Omental fat pad (tissue), 4 donors: ENCODE measurements around the gene CTXN1. TPM values are rescaled to one million over a fixed set of nuclear protein-coding genes. Genes with fewer than 3 reads are reported as not detected.

Experiments used
- ATAC-seq: fragments of 150-250 bp; one replicate; pipeline ENCODE4 v1.9.1; 2016; ENCODE audit warnings: mild to moderate bottlenecking, moderate library complexity; ENCODE audit not compliant: low FRiP score
- DNase-seq: peaks from one replicate; pipeline ENCODE4 v3.0.0-alpha.2; 2019; ENCODE audit warnings: low spot score
- CTCF ChIP-seq, 3 donors: fragments of 450-650 bp; IDR thresholded peaks; one replicate each; pipeline ENCODE4 v1.5.1; 2016 to 2017; ENCODE audit warnings: antibody characterized with exemption in 3 of 3, mild to moderate bottlenecking in 3 of 3, moderate library complexity in 2 of 3
- total RNA-seq, 4 donors: library from RNA; depleted of rRNA; stranded (reverse); fragments of >200 nt; gene quantifications; one replicate each; pipeline ENCODE4 v1.1.0, GENCODE V29; 2016

The CTXN1 gene
- total RNA-seq, 4 donors from 2014 or later: 1.6 to 3.7 (median 2.0) TPM; not detected in 1

GRCh38 chr19:7915250-7916102, 10.5 kb downstream of the CTXN1 start:
- DNase-seq: no peak
- no peak for TF ChIP-seq CTCF (IDR thresholded peaks at IDR 0.05)

GRCh38 chr19:7914598-7915045, 11.3 kb downstream of the CTXN1 start, which contains the start of gene TGFBR3L:
Gene TGFBR3L (plus strand): TSS chr19:7914830.
- DNase-seq (no peak), ATAC-seq (no peak)
- TF ChIP-seq CTCF (IDR thresholded peaks at IDR 0.05): no peak

More at GRCh38 chr19:7915250-7916102, 10.5 kb downstream of the CTXN1 start:
- ATAC-seq: no peak

- no peak for DNase-seq
- ATAC-seq: no peak
- TF ChIP-seq CTCF (IDR thresholded peaks at IDR 0.05): no peak
Measured at GRCh38 chr19:7914099-7914498, 11.8 kb downstream of the CTXN1 start.

- TF ChIP-seq CTCF (IDR thresholded peaks at IDR 0.05): no peak
- DNase-seq: no peak
- ATAC-seq: no peak
Measured at GRCh38 chr19:7913652-7914051, 12.3 kb downstream of the CTXN1 start.

GRCh38 chr19:7912697-7913564, 13.0 kb downstream of the CTXN1 start:
- DNase-seq: no peak
- TF ChIP-seq CTCF (IDR thresholded peaks at IDR 0.05): no peak
- no peak for ATAC-seq

- TF ChIP-seq CTCF (IDR thresholded peaks at IDR 0.05): no peak
- no peak for DNase-seq
- ATAC-seq: no peak
Measured at GRCh38 chr19:7912144-7912696, 13.7 kb downstream of the CTXN1 start.
